Activated CD4-positive, alpha-beta T cell treated with anti-CD3 and anti-CD28 coated beads, Interleukin-2, amount 10 ng/mL, durations not matched to agents 24 days and 14 days (primary cell): Measurements from ENCODE around the gene IL17A. TPM values are rescaled to one million over a fixed set of nuclear protein-coding genes. Genes with fewer than 3 reads are reported as not detected.
"Not testable (repeated sequence)": the region's sequence is repeated elsewhere in the genome, so short reads cannot be mapped to it uniquely, and the experiment has no call there.

ENCODE experiments used
- DNase-seq: peaks from one replicate; pipeline ENCODE4 v3.0.0; 2022
- H3K27ac Mint-ChIP-seq: one replicate; pipeline ENCODE4 v1.8.0; 2022; ENCODE audit warnings: mild to moderate bottlenecking, mixed read lengths
- H3K27me3 Mint-ChIP-seq: one replicate; pipeline ENCODE4 v1.8.0; 2022; ENCODE audit warnings: mixed read lengths
- H3K36me3 Mint-ChIP-seq: one replicate; pipeline ENCODE4 v1.8.0; 2022; ENCODE audit warnings: low read depth, mild to moderate bottlenecking, mixed read lengths
- H3K4me1 Mint-ChIP-seq: one replicate; pipeline ENCODE4 v1.8.0; 2021; ENCODE audit warnings: mixed read lengths
- H3K4me3 Mint-ChIP-seq: one replicate; pipeline ENCODE4 v1.8.0; 2022; ENCODE audit warnings: mild to moderate bottlenecking, moderate library complexity, mixed read lengths
- H3K9me3 Mint-ChIP-seq: one replicate; pipeline ENCODE4 v1.8.0; 2021; ENCODE audit warnings: mixed read lengths
- intact Hi-C: fragments of 100-400 bp; cut with micrococcal nuclease; formaldehyde crosslinking; loops from one replicate; pipeline ENCODE4 v1.15.1; 2023
- total RNA-seq: library from RNA; stranded (reverse); gene quantifications from 2 replicates; pipeline ENCODE4 v1.2.3, GENCODE V29; 2022

IL17A gene
- total RNA-seq, 1 donor from 2014 or later: not detected

- intact Hi-C loops: no loop called here
- Mint-ChIP-seq H3K27ac (no peak overlapping the region), H3K27me3 (peaks cover 56% of the 10 kb centered on the region), H3K4me1 (peaks cover 2% of the 10 kb centered on the region), H3K9me3 (no peaks in the 10 kb centered on the region), H3K36me3 (no peaks in the 10 kb centered on the region), H3K4me3 (no peak overlapping the region)
- no peak for DNase-seq
These were observed 5.2 kb upstream of the IL17A start for GRCh38 chr6:52180787-52181558.

- no peak for DNase-seq
- no peak overlapping the region for H3K27ac Mint-ChIP-seq
- H3K4me1 Mint-ChIP-seq: no peaks in the 10 kb centered on the region
- no peaks in the 10 kb centered on the region for H3K36me3 Mint-ChIP-seq
- no peak overlapping the region for H3K4me3 Mint-ChIP-seq
- peaks cover 61% of the 10 kb centered on the region for H3K27me3 Mint-ChIP-seq
- no peaks in the 10 kb centered on the region for H3K9me3 Mint-ChIP-seq
- intact Hi-C loops: no loop called here
These were observed 3.0 kb upstream of the IL17A start for GRCh38 chr6:52183131-52183713.

- H3K9me3 Mint-ChIP-seq: no peaks in the 10 kb centered on the region
- intact Hi-C loops: no loop called here
- H3K4me3 Mint-ChIP-seq: no peak overlapping the region
- H3K27ac Mint-ChIP-seq: no peak overlapping the region
- no peak for DNase-seq
- H3K4me1 Mint-ChIP-seq: no peaks in the 10 kb centered on the region
- H3K36me3 Mint-ChIP-seq: no peaks in the 10 kb centered on the region
- peaks cover 58% of the 10 kb centered on the region for H3K27me3 Mint-ChIP-seq
These were observed 305 bp downstream of the IL17A start for GRCh38 chr6:52186480-52186879.

GRCh38 chr6:52187098-52187497, 923 bp downstream of the IL17A start:
- Mint-ChIP-seq H3K4me3 (no peak overlapping the region), H3K27ac (no peak overlapping the region), H3K4me1 (no peaks in the 10 kb centered on the region), H3K9me3 (no peaks in the 10 kb centered on the region), H3K27me3 (peaks cover 57% of the 10 kb centered on the region), H3K36me3 (no peaks in the 10 kb centered on the region)
- intact Hi-C loops: no loop called here
- no peak for DNase-seq

- Mint-ChIP-seq H3K4me1 (no peaks in the 10 kb centered on the region), H3K27ac (no peak overlapping the region), H3K4me3 (no peak overlapping the region), H3K36me3 (no peaks in the 10 kb centered on the region), H3K27me3 (peaks cover 43% of the 10 kb centered on the region), H3K9me3 (no peaks in the 10 kb centered on the region)
- DNase-seq: no peak
- intact Hi-C loops: no loop called here
These were observed 3.8 kb downstream of the IL17A start for GRCh38 chr6:52189974-52190373.

GRCh38 chr6:52190409-52190808, 4.2 kb downstream of the IL17A start:
- intact Hi-C loops: no loop called here
- Mint-ChIP-seq H3K4me3 (no peak overlapping the region), H3K27ac (no peak overlapping the region)

GRCh38 chr6:52191824-52192223, 5.6 kb downstream of the IL17A start:
- no peak overlapping the region for H3K27ac Mint-ChIP-seq
- H3K9me3 Mint-ChIP-seq: no peaks in the 10 kb centered on the region
- no peak for DNase-seq
- H3K36me3 Mint-ChIP-seq: no peaks in the 10 kb centered on the region
- peaks cover 33% of the 10 kb centered on the region for H3K27me3 Mint-ChIP-seq
- no peaks in the 10 kb centered on the region for H3K4me1 Mint-ChIP-seq
- H3K4me3 Mint-ChIP-seq: no peak overlapping the region
- intact Hi-C loops: no loop called here

More at GRCh38 chr6:52190409-52190808, 4.2 kb downstream of the IL17A start:
- Mint-ChIP-seq H3K9me3 (no peaks in the 10 kb centered on the region), H3K27me3 (peaks cover 42% of the 10 kb centered on the region), H3K4me1 (no peaks in the 10 kb centered on the region), H3K36me3 (no peaks in the 10 kb centered on the region)
- no peak for DNase-seq

- H3K4me1 Mint-ChIP-seq: no peaks in the 10 kb centered on the region
- no peak overlapping the region for H3K4me3 Mint-ChIP-seq
- peaks cover 22% of the 10 kb centered on the region for H3K27me3 Mint-ChIP-seq
- no peak overlapping the region for H3K27ac Mint-ChIP-seq
- DNase-seq: no peak
- H3K36me3 Mint-ChIP-seq: no peaks in the 10 kb centered on the region
- intact Hi-C loops: no loop called here
- peaks cover 13% of the 10 kb centered on the region for H3K9me3 Mint-ChIP-seq
These were observed 9.7 kb downstream of the IL17A start for GRCh38 chr6:52195886-52196285.

GRCh38 chr6:52200088-52200487, 13.9 kb downstream of the IL17A start:
- intact Hi-C loops: not testable (repeated sequence)

GRCh38 chr6:52201046-52201445, 14.9 kb downstream of the IL17A start:
- H3K4me1 Mint-ChIP-seq: no peaks in the 10 kb centered on the region
- peaks cover 8% of the 10 kb centered on the region for H3K27me3 Mint-ChIP-seq
- peaks cover 13% of the 10 kb centered on the region for H3K9me3 Mint-ChIP-seq
- peak overlapping the region; percentile 37 for H3K27ac Mint-ChIP-seq
- no peak for DNase-seq
- intact Hi-C loops: no loop called here
- H3K4me3 Mint-ChIP-seq: no peak overlapping the region
- H3K36me3 Mint-ChIP-seq: no peaks in the 10 kb centered on the region

More at GRCh38 chr6:52200088-52200487, 13.9 kb downstream of the IL17A start:
- H3K27me3 Mint-ChIP-seq, H3K27ac Mint-ChIP-seq, H3K4me3 Mint-ChIP-seq, H3K4me1 Mint-ChIP-seq, H3K36me3 Mint-ChIP-seq, DNase-seq: not testable (repeated sequence)
- H3K9me3 Mint-ChIP-seq: peaks cover 13% of the 10 kb centered on the region

- Mint-ChIP-seq H3K4me3 (no peak overlapping the region), H3K9me3 (peaks cover 13% of the 10 kb centered on the region), H3K27ac (no peak overlapping the region), H3K36me3 (no peaks in the 10 kb centered on the region), H3K27me3 (peaks cover 8% of the 10 kb centered on the region), H3K4me1 (no peaks in the 10 kb centered on the region)
- intact Hi-C loops: no loop called here
- no peak for DNase-seq
These were observed 15.3 kb downstream of the IL17A start for GRCh38 chr6:52201493-52201892.

- peaks cover 2% of the 10 kb centered on the region for H3K4me1 Mint-ChIP-seq
- no peak overlapping the region for H3K4me3 Mint-ChIP-seq
- peaks cover 28% of the 10 kb centered on the region for H3K27me3 Mint-ChIP-seq
- intact Hi-C loops: no loop called here
- DNase-seq: no peak
- no peaks in the 10 kb centered on the region for H3K36me3 Mint-ChIP-seq
- H3K27ac Mint-ChIP-seq: no peak overlapping the region
- peaks cover 4% of the 10 kb centered on the region for H3K9me3 Mint-ChIP-seq
These were observed 20.9 kb downstream of the IL17A start for GRCh38 chr6:52207066-52207465.

GRCh38 chr6:52208612-52209011, 22.4 kb downstream of the IL17A start:
- Mint-ChIP-seq H3K9me3 (peaks cover 4% of the 10 kb centered on the region), H3K4me3 (no peak overlapping the region), H3K27ac (no peak overlapping the region), H3K36me3 (no peaks in the 10 kb centered on the region), H3K27me3 (peaks cover 38% of the 10 kb centered on the region), H3K4me1 (peaks cover 7% of the 10 kb centered on the region)
- intact Hi-C loops: no loop called here
- DNase-seq: no peak

GRCh38 chr6:52209770-52210169, 23.6 kb downstream of the IL17A start:
- Mint-ChIP-seq H3K9me3 (peaks cover 4% of the 10 kb centered on the region), H3K36me3 (no peaks in the 10 kb centered on the region), H3K4me3 (no peak overlapping the region), H3K27ac (no peak overlapping the region), H3K4me1 (peaks cover 7% of the 10 kb centered on the region), H3K27me3 (peaks cover 36% of the 10 kb centered on the region)
- no peak for DNase-seq
- intact Hi-C loops: no loop called here
